HepG2 (cell line): ENCODE results near the gene CFAP73. TPM values are rescaled to one million over a fixed set of nuclear protein-coding genes. Genes with fewer than 3 reads are reported as not detected.

Source experiments
- ATAC-seq: fragments of 200-7000 bp; cut with Tn5 transposase; 3 replicates; pipeline ENCODE4 v1.9.1; 2020; ENCODE audit warnings: mild to moderate bottlenecking, moderate library complexity
- BruUV-seq: library from RNA; stranded (reverse); fragments of 400-500 nt; replicated peaks from 2 replicates; lab custom pipeline; 2021; lab: Mats Ljungman, UMichigan
- CTCF ChIA-PET: fragments of 300-600 bp; formaldehyde crosslinking; extraction: SDS; loops from one replicate; lab custom pipeline; 2021; ENCODE audit warnings: low total read pairs, inconsistent platforms, low intra/inter-chr PET ratio; lab: Yijun Ruan, JAX
- POLR2A ChIA-PET: fragments of 350-600 bp; sonication (Branson Sonifier 250); formaldehyde crosslinking; loops from one replicate; lab custom pipeline; 2020; ENCODE audit warnings: antibody characterized with exemption, inconsistent platforms; lab: Yijun Ruan, JAX
- DNase-seq: peaks from one replicate; pipeline ENCODE4 v3.0.0-alpha.2; 2015; ENCODE audit warnings: low spot score
- FAIRE-seq: peaks from 3 replicates; lab custom pipeline; 2011; peaks lifted over from hg19 to GRCh38; lab: Jason Lieb, UNC
- H2AFZ ChIP-seq: one replicate; pipeline ENCODE4 v1.6.1; 2011; ENCODE audit warnings: low read length, inconsistent platforms
- H3K27ac ChIP-seq: fragments of 300-600 bp; 3 replicates; pipeline ENCODE4 v1.8.0; 2011; ENCODE audit warnings: mixed run types, mild to moderate bottlenecking, mixed read lengths, low read length, inconsistent platforms; ENCODE audit not compliant: insufficient read depth; ENCODE audit errors: extremely low read length
- H3K27me3 ChIP-seq, 2 experiments: fragments of 200-600 bp in 1 of 2; 2 replicates in 1 of 2; 3 replicates in 1 of 2; pipeline versions ENCODE4 v1.6.0 to v1.8.0; 2011; ENCODE audit warnings: low read length in 2 of 2, mild to moderate bottlenecking in 2 of 2, moderate library complexity in 2 of 2, inconsistent platforms in 1 of 2; ENCODE audit not compliant: insufficient read depth in 2 of 2, control insufficient read depth in 1 of 2
- H3K36me3 ChIP-seq, 2 experiments: fragments of 200-600 bp in 1 of 2; replicated peaks in 1 of 2; 2 replicates in 1 of 2; 3 replicates in 1 of 2; pipeline versions ENCODE4 v1.5.1 to v1.8.0; 2011; ENCODE audit warnings: low read length in 2 of 2, inconsistent platforms in 1 of 2; ENCODE audit not compliant: insufficient read depth in 2 of 2, control insufficient read depth in 1 of 2
- H3K4me1 ChIP-seq: 2 replicates; pipeline ENCODE4 v1.5.1; 2012; ENCODE audit warnings: low read length, inconsistent platforms; ENCODE audit not compliant: insufficient read depth
- H3K4me2 ChIP-seq: 2 replicates; pipeline ENCODE4 v1.6.0; 2011; ENCODE audit warnings: low read depth, low read length, inconsistent platforms
- H3K4me3 ChIP-seq, 3 experiments: fragments of 200-600 bp in 1 of 3; sonication (generic), shearing (Covaris generic) in 1 of 3; replicated peaks in 1 of 3; 2 replicates each; pipeline ENCODE4 v1.5.1; 2011 to 2016; ENCODE audit warnings: low read length in 3 of 3, inconsistent platforms in 2 of 3, low read depth in 2 of 3, mild to moderate bottlenecking in 2 of 3, control low read depth in 1 of 3, mixed read lengths in 1 of 3; ENCODE audit not compliant: insufficient read depth in 1 of 3
- H3K79me2 ChIP-seq: one replicate; pipeline ENCODE4 v1.6.1; 2011; ENCODE audit warnings: low read length, inconsistent platforms; ENCODE audit not compliant: insufficient read depth
- H3K9ac ChIP-seq: 2 replicates; pipeline ENCODE4 v1.6.0; 2011; ENCODE audit warnings: mild to moderate bottlenecking, low read depth, low read length, inconsistent platforms; ENCODE audit not compliant: insufficient read depth
- H3K9me3 ChIP-seq: 2 replicates; pipeline ENCODE4 v1.5.1; 2012; ENCODE audit warnings: mild to moderate bottlenecking, low read length
- H4K20me1 ChIP-seq: 2 replicates; pipeline ENCODE4 v1.6.0; 2011; ENCODE audit warnings: inconsistent platforms, mild to moderate bottlenecking, low read length, moderate library complexity; ENCODE audit not compliant: insufficient read depth
- MAFF ChIP-seq: IDR thresholded peaks from 2 replicates; pipeline ENCODE4 v1.6.1; 2011; ENCODE audit warnings: low read depth, low read length, improper control_type of control experiment
- MAFK ChIP-seq, 2 experiments: IDR thresholded peaks in 1 of 2; conservative IDR thresholded peaks in 1 of 2; 2 replicates each; pipeline ENCODE4 v1.6.1; 2011; ENCODE audit warnings: improper control_type of control experiment in 2 of 2, low read length in 2 of 2
- MATR3 ChIP-seq: sonication (generic); formaldehyde crosslinking; IDR thresholded peaks from 2 replicates; pipeline ENCODE4 v1.4.0; 2020; ENCODE audit warnings: missing genetic modification reagents
- ZFP62 ChIP-seq: sonication (generic); formaldehyde crosslinking; IDR thresholded peaks from 2 replicates; pipeline ENCODE4 v1.4.0; 2020; ENCODE audit warnings: missing genetic modification reagents
- ZFY ChIP-seq: sonication (generic); formaldehyde crosslinking; IDR thresholded peaks from 2 replicates; pipeline ENCODE4 v1.4.0; 2020; ENCODE audit warnings: missing genetic modification reagents
- ZNF431 ChIP-seq: sonication (generic); formaldehyde crosslinking; IDR thresholded peaks from 2 replicates; pipeline ENCODE4 v1.9.0; 2022; ENCODE audit warnings: missing genetic modification reagents, low read depth, mild to moderate bottlenecking, borderline replicate concordance
- ZNF660 ChIP-seq: sonication (generic); formaldehyde crosslinking; IDR thresholded peaks from 2 replicates; pipeline ENCODE4 v1.5.1; 2020; ENCODE audit warnings: mild to moderate bottlenecking, low read depth, missing genetic modification reagents, borderline replicate concordance
- ZNF773 ChIP-seq: sonication (generic); formaldehyde crosslinking; IDR thresholded peaks from 2 replicates; pipeline ENCODE4 v1.4.0; 2020; ENCODE audit warnings: missing genetic modification reagents, borderline replicate concordance
- ZNF792 ChIP-seq: IDR thresholded peaks from 2 replicates; pipeline ENCODE4 v1.6.1; 2016
- WGBS: methylation state at CpG from one replicate; pipeline ENCODE4 v1.1.6; 2017; ENCODE audit warnings: low lambda C conversion rate; 5-methylcytosine and 5-hydroxymethylcytosine counted together
- in situ Hi-C: cut with HindIII; loops from 2 replicates; pipeline ENCODE4 v1.10.0; 2017; ENCODE audit warnings: low pct_unique_long_range_greater_than_20kb; ENCODE audit not compliant: extremely low pct_ligation_motif_present
- intact Hi-C: fragments of 100-400 bp; cut with micrococcal nuclease; formaldehyde crosslinking; loops from one replicate; pipeline ENCODE4 v1.10.0; 2022; ENCODE audit not compliant: unreplicated experiment
- polyA plus RNA-seq, 8 experiments: library from polyadenylated mRNA; depleted of rRNA in 3 of 8; stranded (reverse) in 7 of 8; unstranded in 1 of 8; fragments of >200 nt; fragmentation: Illumina TruSeq in 4 of 8; extraction: Trizol in 4 of 8; gene quantifications; 2 replicates each; pipeline versions ENCODE4 v1.2.1 to v1.2.3, GENCODE V29; 2011 to 2016; ENCODE audit warnings: low read depth in 4 of 8, missing spikeins in 1 of 8, mixed read lengths in 1 of 8; ENCODE audit not compliant: insufficient read depth in 1 of 8
- total RNA-seq, 5 experiments: library from RNA; depleted of rRNA; stranded (reverse); fragments of >200 nt; fragmentation: Illumina TruSeq; extraction: Trizol; gene quantifications; 2 replicates each; pipeline ENCODE4 v1.2.3, GENCODE V29; 2016; ENCODE audit warnings: low read depth in 1 of 5
- TF ChIP-seq, protein P1 (sequence below): sonication (generic); formaldehyde crosslinking; IDR thresholded peaks from 2 replicates; pipeline ENCODE4 v1.5.0; 2020; ENCODE audit warnings: mild to moderate bottlenecking, missing genetic modification reagents, moderate library complexity
- TF ChIP-seq, protein P2 (sequence below): conservative IDR thresholded peaks from 2 replicates; pipeline ENCODE4 v1.6.1; 2018; ENCODE audit warnings: missing genetic modification reagents

Gene CFAP73
- total and polyA plus RNA-seq, 2 of the 13 experiments (the other 11 are each of a cell fraction or from before 2014, with no cell fraction given) = not detected

GRCh38 chr12:113137861-113138783, 11.4 kb upstream of the CFAP73 start:
- TF ChIP-seq ZFY (no peak), ZNF431 (CRISPR knock-in tag) (no peak), MAFK (conservative IDR thresholded peaks at IDR 0.05 in 1 of 2, IDR thresholded peaks at IDR 0.05 in 1 of 2; ENCODE audit: low read length in 2 of 2) (peak; percentile 53 to 75; a peak in 3 of 4 replicates), ZNF773 (no peak), ZFP62 (CRISPR knock-in tag) (no peak), ZNF792 (no peak), MATR3 (no peak), MAFF (peak; percentile 41; the same call in 1 of the 2 replicates), ZNF660 (CRISPR knock-in tag) (no peak)
- TF ChIP-seq, protein P1, sequence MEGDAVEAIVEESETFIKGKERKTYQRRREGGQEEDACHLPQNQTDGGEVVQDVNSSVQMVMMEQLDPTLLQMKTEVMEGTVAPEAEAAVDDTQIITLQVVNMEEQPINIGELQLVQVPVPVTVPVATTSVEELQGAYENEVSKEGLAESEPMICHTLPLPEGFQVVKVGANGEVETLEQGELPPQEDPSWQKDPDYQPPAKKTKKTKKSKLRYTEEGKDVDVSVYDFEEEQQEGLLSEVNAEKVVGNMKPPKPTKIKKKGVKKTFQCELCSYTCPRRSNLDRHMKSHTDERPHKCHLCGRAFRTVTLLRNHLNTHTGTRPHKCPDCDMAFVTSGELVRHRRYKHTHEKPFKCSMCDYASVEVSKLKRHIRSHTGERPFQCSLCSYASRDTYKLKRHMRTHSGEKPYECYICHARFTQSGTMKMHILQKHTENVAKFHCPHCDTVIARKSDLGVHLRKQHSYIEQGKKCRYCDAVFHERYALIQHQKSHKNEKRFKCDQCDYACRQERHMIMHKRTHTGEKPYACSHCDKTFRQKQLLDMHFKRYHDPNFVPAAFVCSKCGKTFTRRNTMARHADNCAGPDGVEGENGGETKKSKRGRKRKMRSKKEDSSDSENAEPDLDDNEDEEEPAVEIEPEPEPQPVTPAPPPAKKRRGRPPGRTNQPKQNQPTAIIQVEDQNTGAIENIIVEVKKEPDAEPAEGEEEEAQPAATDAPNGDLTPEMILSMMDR (CRISPR knock-in tag) = no peak
- TF ChIP-seq, protein P2, sequence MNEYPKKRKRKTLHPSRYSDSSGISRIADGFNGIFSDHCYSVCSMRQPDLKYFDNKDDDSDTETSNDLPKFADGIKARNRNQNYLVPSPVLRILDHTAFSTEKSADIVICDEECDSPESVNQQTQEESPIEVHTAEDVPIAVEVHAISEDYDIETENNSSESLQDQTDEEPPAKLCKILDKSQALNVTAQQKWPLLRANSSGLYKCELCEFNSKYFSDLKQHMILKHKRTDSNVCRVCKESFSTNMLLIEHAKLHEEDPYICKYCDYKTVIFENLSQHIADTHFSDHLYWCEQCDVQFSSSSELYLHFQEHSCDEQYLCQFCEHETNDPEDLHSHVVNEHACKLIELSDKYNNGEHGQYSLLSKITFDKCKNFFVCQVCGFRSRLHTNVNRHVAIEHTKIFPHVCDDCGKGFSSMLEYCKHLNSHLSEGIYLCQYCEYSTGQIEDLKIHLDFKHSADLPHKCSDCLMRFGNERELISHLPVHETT = no peak
- intact Hi-C loops = no loop called here

More at GRCh38 chr12:113137861-113138783, 11.4 kb upstream of the CFAP73 start:
- no peak overlapping the region for H3K9ac ChIP-seq
- no peaks in the 10 kb centered on the region for H3K79me2 ChIP-seq
- no peak overlapping the region for H3K27ac ChIP-seq
- WGBS = 67% methylated on average over 9 of the region's 12 CpGs
- peaks cover 11% of the 10 kb centered on the region for H3K4me1 ChIP-seq
- ChIA-PET CTCF (no interaction called here), POLR2A (no interaction called here)
- BruUV-seq = no TSS peak
- H3K36me3 ChIP-seq = no peaks in the 10 kb centered on the region
- FAIRE-seq (no peak), DNase-seq (no peak), ATAC-seq (no peak)
- no peak overlapping the region for H3K4me3 ChIP-seq
- no peaks in the 10 kb centered on the region for H3K9me3 ChIP-seq
- H3K27me3 ChIP-seq = peaks cover 2 to 12% of the 10 kb centered on the region in 2 experiments; a peak in 4 of 5 replicates
- H2AFZ ChIP-seq = no peak overlapping the region
- in situ Hi-C loops = no loop called here
- H3K4me2 ChIP-seq = no peak overlapping the region
- no peaks in the 10 kb centered on the region for H4K20me1 ChIP-seq
